Activated CD8-positive, alpha-beta memory T cell treated with anti-CD3 and anti-CD28 coated beads, Interleukin-2, amount 50 U/mL, for 1 hour (primary cell): ENCODE measurements around the gene CD34.

Experiments
- DNase-seq: peaks from one replicate; pipeline ENCODE4 v3.0.0-alpha.2; 2020; ENCODE audit errors: extremely low read depth

The CD34 gene

DNA sequence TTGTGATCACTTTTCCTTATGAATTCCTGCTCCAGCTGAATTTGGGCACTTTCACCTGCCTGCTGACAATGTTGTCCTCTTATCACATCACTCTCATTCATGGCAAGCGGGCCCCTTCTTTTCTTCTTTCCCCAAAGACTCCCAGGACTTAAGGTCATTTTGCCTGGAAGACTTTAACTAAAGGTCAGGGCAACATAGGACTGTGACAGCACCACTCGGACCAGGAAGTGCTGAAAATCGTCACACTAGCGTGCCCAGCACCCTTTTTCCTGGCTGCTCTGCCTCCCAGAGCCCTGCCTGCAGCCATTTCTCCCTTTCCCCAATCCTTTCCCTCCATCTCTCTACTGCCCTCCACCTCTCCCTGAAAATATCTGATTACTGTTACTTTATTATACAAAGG is 35.4 kb downstream of the CD34 start:
- DNase-seq, result no peak

DNA sequence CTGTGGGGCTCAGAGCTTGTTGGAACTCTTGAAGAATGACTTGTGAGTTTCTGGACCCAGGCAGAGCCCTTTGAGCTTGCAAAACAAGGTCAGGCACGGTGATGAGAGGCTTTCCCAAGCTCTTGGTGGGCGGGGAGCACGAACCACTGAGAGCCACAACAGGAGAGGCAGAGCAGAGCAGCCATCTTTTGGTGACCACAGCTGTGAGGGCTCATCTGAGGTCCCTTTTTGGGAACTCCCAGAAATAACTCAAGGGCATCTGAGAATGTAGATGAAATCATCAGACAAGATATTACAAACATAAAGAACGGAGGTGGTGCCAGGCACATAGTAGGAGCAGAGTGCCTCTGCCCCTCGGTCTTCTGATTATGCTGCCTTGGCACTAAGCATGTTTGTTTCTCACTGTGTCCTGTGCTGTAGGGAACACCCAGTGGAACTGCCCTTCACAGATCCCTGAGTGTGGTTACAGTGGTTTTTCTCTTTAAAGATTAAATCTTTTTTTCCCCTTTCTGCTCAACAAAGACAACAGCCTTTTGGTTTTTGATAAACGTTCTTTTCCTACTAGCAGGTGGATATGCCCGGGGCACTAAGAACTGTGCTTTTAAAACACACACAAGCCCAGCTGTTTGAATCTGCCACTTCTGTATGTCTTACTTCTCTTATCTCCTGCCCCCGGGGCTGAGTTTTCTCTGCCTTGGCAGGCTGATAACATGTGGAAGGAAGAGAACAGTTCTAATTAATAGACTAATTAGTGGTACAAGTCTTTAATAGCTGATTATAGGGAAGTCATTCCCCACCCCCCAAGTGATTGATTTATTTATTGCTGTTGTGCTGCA is 37.7 kb downstream of the CD34 start:
- DNase-seq, result no peak

DNA sequence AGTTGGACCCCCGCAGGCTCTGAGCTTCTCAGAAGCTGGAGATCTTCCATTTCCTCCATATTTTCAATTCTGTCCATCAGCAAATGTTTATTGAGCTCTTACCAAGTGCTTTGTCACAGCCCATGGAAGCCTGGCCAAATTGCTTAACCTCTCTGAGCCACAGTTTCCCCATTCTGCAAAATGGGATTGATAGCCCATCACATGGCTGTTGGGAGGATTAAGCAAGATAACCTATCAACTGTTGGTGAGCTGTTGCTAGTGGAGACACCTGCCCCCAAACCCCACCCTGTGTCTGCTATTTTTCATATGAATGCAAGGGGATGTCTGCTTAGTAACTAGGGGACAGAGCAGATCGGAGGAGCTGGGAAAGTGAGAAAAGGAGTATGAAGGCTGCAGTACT is 38.3 kb downstream of the CD34 start:
- DNase-seq, result no peak

DNA sequence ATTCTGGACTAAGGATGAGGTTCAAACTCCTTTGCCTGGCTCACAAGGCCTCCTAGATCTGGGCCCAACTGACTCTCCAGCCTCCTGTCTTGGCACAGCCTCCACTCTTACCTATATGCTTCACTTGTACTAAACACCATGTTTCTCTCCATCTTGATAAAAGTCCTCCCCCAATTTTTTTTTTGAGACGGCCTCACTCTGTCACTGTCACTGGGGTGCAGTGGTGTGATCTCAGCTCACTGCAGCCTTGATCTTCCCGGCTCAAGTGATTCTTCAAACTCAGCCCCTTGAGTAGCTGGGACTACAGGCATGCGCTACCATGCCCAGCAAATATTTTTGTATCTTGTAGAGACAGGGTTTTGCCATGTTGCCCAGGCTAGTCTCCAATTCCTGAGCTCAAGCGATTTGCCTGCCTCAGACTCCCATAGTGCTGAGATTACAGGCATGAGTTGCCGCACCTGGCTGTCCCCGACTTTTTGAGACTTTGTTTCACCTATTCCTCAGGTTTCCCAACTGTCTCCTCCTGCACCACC is 39.7 kb downstream of the CD34 start:
- no peak for DNase-seq

DNA sequence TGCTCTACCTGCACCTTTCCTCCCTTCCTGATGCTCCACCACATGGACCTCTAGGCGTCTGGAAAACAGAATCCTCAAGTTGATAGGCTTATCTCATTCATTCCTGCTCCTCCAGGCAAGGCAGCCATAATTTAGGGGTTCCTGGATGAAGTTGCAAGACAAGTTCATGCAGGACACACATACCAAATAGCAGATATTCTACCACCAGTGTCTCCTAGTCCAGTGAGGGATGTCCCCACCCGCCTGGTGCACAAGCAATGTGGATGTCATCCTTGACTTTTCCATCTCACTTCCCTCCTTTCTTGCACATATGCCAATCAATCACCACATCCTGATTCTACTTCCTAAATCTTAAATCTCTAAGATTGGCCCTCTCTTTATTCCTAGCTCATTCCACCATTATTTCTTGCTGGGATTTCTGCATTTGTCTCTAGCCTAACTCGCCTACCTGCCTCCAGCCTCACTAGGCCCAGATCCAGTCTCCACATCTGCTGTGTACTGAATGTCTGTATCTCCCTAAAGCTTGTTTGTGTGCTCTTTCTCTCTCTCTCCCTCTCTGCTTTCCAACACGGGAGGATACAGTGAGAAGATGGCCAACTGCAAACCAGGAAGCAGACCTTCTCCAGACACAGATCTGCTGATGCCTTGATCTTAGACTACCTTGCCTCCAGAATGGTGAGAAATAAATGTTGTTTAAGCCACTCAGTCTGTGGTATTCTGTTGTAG is 40.5 kb downstream of the CD34 start:
- DNase-seq, result no peak

DNA sequence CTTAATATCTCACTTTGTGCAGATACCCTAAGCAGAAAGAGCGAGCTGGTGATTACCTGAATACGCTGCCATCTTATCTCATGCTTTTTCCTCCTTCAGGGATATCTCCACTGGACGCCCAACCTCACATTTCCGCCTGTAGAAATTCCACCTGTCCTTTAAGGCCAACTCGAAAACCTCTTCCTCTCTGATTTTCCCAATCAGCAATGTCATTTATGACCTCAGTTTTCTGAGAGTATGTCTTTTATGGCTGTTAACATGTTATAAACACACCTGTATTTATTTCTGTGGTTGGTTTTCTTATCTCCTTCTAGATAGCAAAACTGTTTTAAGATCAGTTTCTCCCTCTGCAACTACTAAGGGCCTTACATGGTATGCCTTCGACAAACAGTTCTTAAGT is 41.1 kb downstream of the CD34 start:
- no peak for DNase-seq

DNA sequence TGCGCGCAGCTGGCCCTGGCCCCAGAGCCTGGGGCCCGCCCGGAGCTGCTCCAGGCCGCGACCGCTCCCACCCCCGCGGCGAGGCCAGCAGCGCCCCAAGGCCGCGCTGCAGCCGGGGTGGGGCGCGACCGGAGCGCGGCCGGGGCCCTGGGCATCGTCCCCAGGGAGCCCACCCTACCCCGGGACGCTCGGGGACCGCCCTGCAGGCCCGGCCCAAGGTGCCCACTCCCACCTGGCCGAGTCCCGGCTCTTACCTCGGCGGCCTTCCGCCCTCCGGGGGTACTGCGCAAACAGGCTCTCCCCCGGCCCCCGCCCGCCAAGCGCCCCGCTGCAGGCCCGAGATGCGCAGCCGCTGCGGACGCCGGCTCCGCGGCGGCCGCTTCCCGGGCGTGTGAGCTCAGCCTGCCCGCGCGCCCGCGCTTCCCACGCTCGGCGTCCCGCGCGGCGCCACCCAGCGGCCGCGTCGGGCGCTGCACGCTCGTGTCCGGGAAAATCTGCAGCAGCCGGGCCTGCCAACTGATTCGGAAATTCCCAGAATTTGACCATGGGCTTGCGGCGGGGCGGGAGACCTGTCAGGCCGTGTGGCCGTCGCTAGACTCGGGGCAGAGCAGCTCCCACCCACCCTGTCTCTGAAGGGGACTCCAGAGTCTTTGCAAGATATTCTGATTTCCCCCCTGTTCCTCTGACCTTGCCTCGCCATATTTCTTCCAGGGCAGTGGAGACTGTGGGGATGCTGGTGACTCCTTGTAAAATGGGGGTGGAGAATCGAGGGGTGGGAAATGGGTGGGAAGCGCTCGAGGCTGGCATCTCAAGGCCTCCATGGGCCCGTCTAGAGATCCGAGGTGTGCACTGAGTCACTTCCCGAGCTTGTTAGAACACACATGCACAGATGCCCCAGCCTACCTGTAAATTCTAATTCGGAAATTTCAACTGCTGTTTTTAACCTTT is 41.9 kb downstream of the CD34 start:
- no peak for DNase-seq

DNA sequence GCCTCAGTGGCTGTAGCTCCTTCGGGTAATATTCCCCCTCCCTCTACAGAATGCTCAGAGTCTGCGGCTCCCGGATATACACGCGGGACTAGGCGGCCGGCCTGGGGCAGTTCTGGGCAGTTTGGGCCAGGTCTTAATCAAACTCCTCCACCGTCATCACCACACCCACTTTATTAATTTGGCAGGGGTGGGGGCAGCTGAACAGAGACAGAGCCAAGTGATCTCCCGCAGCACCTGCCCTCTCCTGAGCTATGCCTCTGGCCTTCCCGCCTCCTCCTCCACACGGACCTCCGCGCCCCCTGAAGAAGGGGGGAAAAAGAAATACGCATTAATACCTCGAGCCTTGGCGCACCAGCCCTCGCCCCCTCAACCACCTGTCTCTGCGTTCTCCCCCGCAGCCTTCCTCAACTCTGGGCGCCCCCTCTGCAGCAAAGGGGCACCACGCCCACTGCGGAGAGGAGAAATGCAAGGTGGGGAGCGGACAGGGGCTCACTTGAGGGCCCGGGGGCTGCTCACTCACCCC is 42.6 kb downstream of the CD34 start:
- no peak for DNase-seq

DNA sequence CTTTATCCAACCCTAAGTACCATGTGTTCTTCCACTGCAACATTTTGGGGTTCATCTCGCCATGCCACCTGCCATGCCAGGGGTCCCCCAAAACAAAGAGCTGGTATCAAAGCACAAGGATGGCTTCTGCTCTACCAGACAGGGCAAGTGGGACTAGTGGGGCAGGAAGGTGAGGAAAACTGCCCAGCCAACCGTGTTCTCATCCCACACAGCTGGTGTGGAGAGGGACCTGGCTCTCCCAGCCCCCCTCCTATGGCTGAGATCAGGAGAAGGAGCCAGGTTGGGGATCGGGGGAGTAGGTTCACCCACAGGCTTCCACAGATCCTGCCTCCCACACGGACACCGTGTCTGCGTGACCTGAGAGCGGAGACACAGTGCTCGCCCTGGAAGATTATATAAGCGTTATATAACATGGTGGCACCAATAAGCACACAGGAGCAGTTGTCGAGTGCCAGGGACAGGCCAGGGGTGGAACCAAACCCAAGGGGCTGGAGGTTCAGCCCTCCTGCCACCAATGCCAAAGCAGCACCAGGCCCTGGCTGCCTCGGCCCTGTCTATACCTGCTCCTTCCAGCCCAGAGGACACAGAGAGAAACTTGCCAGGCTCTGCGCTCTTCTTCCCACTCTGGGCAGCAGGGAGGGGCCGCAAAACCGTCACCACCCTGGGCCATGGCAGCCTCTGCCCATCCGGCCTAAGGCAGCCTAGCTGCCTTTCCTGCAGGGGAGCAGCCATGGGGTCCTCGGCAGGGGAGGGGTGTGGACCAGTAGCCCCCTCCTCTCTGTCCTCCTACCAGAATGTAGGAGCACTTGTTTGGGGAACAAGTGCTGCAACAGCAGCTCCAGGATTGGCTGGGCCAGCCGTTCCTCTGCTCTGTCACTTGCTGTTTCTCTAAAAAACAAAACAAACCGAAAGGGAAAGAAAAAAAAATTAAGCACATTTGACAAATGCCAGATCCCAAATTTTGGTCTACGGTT is 43.5 kb downstream of the CD34 start:
- DNase-seq, result no peak

DNA sequence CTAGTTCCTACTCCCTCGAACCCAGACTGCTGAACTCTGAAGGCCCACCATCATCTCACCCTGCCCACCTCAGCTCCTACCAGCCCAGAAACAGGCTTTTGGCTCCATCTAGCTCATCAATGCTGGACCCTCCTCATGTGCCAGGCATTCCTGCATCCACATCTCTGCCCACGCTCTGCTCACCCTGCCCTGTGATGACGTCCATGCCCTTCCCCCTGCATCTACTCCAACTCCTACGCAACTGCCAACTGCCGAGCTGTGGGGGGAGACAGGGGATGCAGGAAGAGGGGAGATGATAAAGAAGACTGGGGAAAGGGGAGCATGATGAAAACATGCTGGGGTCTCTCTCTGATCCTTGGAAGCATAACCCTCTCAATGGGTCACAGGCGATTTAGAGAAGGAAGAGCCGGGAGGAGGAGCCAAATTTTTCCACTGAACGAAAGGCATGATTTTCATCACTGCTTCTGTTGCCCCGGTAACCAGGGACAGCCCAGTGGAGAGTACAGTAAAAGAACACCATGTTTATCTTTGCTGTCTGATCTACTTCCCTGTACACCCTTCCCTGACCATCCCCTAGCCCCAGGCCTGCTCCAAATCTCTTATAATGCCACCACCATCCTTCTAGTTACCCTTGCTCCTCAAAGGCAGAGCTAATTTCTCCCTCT is 44.3 kb downstream of the CD34 start:
- no peak for DNase-seq

DNA sequence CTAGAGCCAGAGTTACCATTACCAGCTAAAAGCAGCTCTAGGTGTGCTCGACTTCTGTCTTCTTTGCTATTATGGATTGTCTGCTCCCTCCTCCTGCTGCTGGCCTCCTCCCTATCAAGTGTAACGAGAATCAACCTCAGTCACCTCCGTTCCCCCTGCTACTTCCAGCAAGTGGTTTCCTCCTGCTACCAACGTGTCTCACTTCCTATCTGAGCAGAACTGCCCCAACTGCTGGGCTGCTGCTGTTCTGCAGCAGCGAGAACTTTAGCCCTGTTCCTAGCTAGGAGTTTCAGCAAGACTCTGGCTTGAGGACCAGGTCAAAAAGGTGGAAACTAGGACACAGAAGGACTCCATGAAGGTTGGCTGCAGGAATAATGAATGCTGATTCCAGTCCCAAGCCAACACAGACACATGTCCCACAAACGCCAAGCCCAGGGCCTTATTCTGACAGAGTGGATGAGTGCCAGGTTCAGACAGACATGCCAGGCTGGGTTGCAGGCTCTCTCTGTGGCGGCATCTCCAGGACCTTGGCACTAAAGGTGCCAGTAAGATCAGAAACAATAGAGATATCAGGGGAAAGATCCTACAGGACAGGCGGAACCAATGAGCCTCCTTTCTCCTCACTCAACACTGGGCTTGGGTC is 46.9 kb downstream of the CD34 start:
- no peak for DNase-seq

DNA sequence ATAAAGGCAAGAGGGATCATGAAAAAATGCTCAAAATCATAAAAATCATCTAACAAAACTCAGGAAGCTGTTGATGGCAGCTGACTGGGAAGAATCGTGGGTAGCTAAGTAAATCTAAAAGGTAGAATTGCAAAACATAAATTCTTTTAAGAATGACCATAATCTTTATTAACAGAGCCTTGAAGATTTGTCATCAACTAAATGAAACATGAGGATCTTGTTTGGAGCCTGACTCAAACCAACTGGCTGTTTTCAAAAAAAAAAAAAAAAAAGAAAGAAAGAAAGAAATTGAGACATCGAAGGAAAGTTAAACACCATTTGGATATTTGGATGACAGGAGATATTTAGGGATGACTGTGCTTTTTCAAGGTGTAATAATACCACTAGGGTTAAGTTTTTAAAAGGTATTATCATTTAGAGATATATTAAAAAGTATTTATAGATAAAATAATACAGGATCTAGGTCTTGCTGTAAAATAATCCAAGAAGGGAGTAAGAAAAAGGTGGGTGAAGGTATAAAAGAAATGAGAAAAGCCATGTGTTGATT is 48.6 kb downstream of the CD34 start:
- DNase-seq, result no peak

DNA sequence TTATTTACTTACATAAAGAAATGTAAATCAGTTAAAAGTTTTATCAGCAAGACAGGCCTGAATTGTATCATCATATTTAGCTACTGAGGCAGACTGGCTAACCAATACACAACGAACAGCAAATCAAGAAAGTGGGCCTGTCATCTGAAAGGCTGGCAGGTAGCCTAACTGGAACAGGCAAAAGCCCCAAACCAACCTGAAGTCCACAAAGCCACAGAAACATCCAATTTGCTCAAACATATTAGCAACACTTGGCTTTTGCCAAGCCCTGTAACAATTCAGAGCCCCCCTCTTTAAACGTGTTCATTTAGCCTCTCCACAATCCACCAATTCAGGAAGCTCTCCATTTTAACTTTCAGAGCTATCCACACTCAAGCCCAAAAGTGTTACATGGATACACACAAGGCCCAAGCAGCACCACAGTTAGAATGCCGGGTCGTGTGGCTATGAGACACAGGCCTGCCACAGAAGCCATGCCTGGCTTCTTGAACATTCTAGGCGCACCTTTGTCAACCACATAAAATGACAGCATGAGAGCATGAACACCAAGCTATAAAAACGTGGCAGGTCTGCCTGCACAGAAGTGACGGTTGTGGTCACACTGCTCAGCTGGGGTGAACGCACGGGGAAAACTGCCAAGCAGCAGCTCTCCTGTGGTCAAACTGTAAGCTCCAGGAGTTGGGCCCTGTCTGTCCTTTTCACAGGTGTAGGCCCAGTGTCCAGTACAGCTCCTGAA is 49.3 kb downstream of the CD34 start:
- DNase-seq, result no peak

DNA sequence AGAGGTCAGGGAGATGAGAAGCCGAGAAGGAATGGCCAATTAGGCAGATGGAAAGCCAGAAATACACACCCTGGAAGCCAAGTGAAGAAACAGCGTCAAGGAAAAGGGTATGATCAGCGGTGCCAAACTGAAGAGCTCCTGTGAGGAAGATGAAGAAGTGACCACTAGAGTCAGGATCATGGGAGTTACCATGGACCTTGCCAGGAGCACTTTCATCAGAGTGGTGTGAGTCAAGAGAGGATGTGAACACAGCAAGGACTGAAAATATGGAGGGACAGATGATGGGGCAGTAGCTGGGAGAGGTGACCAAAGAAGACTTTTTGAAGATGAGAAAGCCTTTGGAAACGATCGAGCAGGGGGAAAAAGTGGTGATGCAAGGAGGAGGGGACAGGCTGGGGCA is 50.4 kb downstream of the CD34 start:
- no peak for DNase-seq

DNA sequence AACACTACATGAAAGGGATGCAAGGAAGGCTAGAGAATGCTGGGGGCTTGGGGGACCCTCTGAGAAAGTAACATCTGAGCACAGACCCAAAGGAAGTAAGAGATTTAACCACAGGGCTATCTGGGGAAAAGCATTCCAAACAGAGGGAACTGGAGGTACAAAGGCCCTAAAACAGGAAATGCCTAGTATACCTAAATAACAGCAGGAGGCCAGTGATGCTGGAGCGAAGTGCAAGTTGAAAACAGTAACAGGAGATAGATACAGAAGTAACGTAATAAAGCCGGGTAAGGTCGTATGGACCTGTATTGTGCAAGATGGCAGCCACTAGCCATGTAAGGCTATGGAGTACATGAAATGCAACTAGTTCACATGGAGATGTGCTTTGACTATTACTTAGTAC is 52.1 kb downstream of the CD34 start:
- no peak for DNase-seq

DNA sequence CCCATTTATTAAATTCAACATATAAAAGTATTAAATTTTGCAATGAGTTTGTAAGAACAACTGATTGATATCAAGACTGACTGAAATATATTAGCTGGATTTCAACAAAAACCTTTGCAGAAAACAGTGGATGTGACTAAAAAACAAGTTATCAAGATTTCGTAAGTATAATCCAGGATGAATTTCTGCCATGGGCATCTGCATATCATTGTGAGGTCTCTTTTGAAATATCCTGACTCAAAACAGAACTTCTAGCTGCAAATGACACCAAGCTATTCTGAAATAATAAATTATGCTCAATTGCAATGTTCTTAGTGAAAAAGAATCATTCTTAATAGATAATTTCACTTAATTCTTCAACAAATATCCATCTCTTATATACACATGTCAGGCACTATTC is 52.6 kb downstream of the CD34 start:
- no peak for DNase-seq

DNA sequence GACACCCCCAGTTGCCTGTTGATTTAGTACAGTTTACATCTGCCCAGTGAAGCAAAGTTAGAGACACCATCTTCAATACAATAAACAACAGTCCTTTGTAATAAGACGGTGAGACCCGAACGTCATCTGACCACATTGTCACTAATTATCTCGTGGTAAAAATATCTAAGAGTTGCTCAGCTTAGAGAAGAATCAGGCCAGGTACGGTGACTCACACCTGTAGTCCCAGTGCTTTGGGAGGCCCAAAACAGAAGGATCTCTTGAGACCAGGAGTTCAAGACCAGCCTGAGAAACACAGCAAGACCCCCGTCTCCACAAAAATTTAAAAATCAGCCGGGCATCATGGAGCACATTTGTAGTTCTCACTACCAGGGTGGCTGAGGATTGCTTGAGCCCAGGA is 53.5 kb downstream of the CD34 start:
- DNase-seq, result no peak

DNA sequence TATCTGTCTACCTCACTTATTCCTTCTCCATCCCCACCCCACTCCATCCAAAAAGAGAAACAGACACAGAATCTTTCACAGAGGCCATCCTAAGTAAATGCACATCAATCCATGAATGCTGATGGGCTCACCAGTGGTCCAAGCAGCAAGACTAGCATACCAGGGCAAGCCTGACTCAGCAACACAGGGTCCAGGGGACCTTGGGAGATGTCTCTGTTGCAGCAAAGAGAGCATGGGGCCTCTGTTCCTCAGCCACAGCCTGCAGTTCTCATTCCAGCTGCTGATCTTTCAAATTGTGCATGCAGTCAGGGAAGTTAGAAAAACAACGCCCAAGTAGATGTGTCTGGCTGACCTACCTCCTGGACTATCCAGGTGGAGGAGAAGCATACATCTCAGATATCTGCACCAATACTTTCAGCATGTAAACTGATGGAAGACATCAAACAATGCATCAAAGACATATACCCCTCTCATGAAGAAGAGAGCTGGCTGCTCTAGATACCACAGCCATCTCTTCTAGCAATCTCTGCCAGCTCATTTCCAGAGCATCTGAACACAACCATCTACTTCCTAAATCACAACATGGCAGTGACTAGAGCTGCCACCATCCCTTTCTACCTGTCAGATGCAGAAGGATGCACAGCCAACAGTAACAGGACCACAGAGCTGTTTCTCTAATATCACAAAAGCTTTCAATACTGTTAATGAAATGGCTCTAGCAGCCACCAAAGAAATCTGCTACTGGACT is 54.5 kb downstream of the CD34 start:
- DNase-seq, result no peak
